ENCODE results near the gene KLHL18. TPM values are rescaled to one million over a fixed set of nuclear protein-coding genes. Genes with fewer than 3 reads are reported as not detected.

KLHL18 gene
- total and polyA plus RNA-seq, 2 of the 4 experiments (the other 2 are of a cell fraction), result 29.1 to 76.2 TPM

- in situ Hi-C loops (cut with MboI; ENCODE audit: low sequenced_read_pairs), result no loop called here
- H4K20me1 ChIP-seq (ENCODE audit: insufficient read depth, low read length), result no peaks in the 10 kb centered on the region
These were observed 8.1 kb upstream of the KLHL18 start for GRCh38 chr3:47274652-47275051.

More at GRCh38 chr3:47274652-47275051, 8.1 kb upstream of the KLHL18 start:
- H3K4me2 ChIP-seq (ENCODE audit: low read depth, low read length), result no peak overlapping the region
- H3K36me3 ChIP-seq (ENCODE audit: control insufficient read depth, insufficient read depth, low read length), result no peaks in the 10 kb centered on the region
- H3K27ac ChIP-seq (ENCODE audit: insufficient read depth, low read length), result no peak overlapping the region
- ChIA-PET POLR2A (ENCODE audit: unreplicated experiment) (no interaction called here), CTCF (no interaction called here)
- H2BK120ac ChIP-seq (ENCODE audit: low read depth, low read length), result no peak overlapping the region
- no peaks in the 10 kb centered on the region; the same call in 1 of the 2 replicates for H3K9me1 ChIP-seq (ENCODE audit: insufficient read depth, low read length)
- H2BK5ac ChIP-seq (ENCODE audit: low read depth, low read length, poor library complexity, severe bottlenecking), result no peak overlapping the region
- H3K9me3 ChIP-seq (ENCODE audit: control insufficient read depth, insufficient read depth, low read length), result no peaks in the 10 kb centered on the region
- ATAC-seq (ENCODE audit: low read depth), result no peak
- no peak overlapping the region for H3K9ac ChIP-seq (ENCODE audit: low read depth, low read length)
- H3K14ac ChIP-seq (replicated peaks; ENCODE audit: low read depth, low read length), result no peak overlapping the region
- DNase-seq, result no peak
- H2AFZ ChIP-seq (replicated peaks; ENCODE audit: low read length, poor library complexity), result no peak overlapping the region
- H3K18ac ChIP-seq (ENCODE audit: low read depth, low read length), result no peak overlapping the region
- H2BK15ac ChIP-seq (ENCODE audit: low read depth, low read length), result no peak overlapping the region
- no peak overlapping the region for H3K4me3 ChIP-seq (ENCODE audit: insufficient read depth, low read depth, low read length)
- WGBS, 2 experiments (ENCODE audit: extremely low coverage in 2 of 2, insufficient read length in 1 of 2), result no CpG with 5 or more reads among the region's 2 CpGs
- no peak overlapping the region for H2AK5ac ChIP-seq (ENCODE audit: low read depth, low read length)
- H3K4ac ChIP-seq (ENCODE audit: low read depth, low read length), result no peak overlapping the region
- no peaks in the 10 kb centered on the region for H3K27me3 ChIP-seq (ENCODE audit: control insufficient read depth, insufficient read depth, low read length)
- no peak overlapping the region for H2AK9ac ChIP-seq (replicated peaks; ENCODE audit: low read depth, low read length, poor library complexity)
- H2BK20ac ChIP-seq (ENCODE audit: low read depth, low read length), result no peak overlapping the region
- H3K56ac ChIP-seq (ENCODE audit: extremely low read depth, insufficient read depth, low read length), result no peak overlapping the region
- no peak overlapping the region for H4K8ac ChIP-seq (ENCODE audit: low read depth in 2 of 2, low read length in 2 of 2)
- no peak overlapping the region for H4K91ac ChIP-seq (ENCODE audit: insufficient read depth, low read depth, low read length)
- BruUV-seq (replicated peaks), result no TSS peak
- no peaks in the 10 kb centered on the region; a peak in 1 of 4 replicates for H3K79me1 ChIP-seq (ENCODE audit: low read depth in 1 of 2, low read length in 2 of 2)
- H4K5ac ChIP-seq (ENCODE audit: low read depth, low read length), result no peak overlapping the region
- H3K23ac ChIP-seq (ENCODE audit: low read depth, low read length), result no peak overlapping the region
- intact Hi-C loops (cut with micrococcal nuclease) (no loop called here), dilution Hi-C loops (cut with HindIII; ENCODE audit: low sequenced_read_pairs, unreplicated experiment) (no loop called here)
- H3K4me1 ChIP-seq (ENCODE audit: control insufficient read depth, insufficient read depth, low read length), result no peaks in the 10 kb centered on the region; the same call in 1 of the 2 replicates
- TF ChIP-seq FOS (IDR thresholded peaks at IDR 0.05; ENCODE audit: low read depth, low read length) (no peak), MXI1 (IDR thresholded peaks at IDR 0.05; ENCODE audit: borderline replicate concordance, low read depth, low read length) (no peak), POLR2A (IDR thresholded peaks at IDR 0.05; ENCODE audit: low read depth, low read length) (no peak)

Measured in IMR-90 (cell line).